HL-60 (cell line): Measurements from ENCODE around the gene TANC1.

ENCODE experiments used
- DNase-seq, 2 experiments: peaks; one replicate each; pipeline ENCODE4 v3.0.0-alpha.2; 2010 to 2020; ENCODE audit warnings: low read depth in 1 of 2, low spot score in 1 of 2
- H3K27ac ChIP-seq: fragments of 250-450 bp; sonication (Bioruptor Pico); replicated peaks from 2 replicates; pipeline ENCODE4 v1.5.1; 2020; ENCODE audit warnings: mild to moderate bottlenecking, moderate library complexity
- H3K27me3 ChIP-seq: fragments of 250-450 bp; sonication (Bioruptor Pico); 2 replicates; pipeline ENCODE4 v1.5.1; 2021; ENCODE audit warnings: mild to moderate bottlenecking, moderate library complexity; ENCODE audit not compliant: insufficient read depth, poor library complexity, severe bottlenecking
- H3K4me3 ChIP-seq: replicated peaks from 2 replicates; pipeline ENCODE4 v1.5.1; 2011; ENCODE audit warnings: mild to moderate bottlenecking, control low read depth, low read length; ENCODE audit not compliant: insufficient read depth
- CTCF ChIP-seq: IDR thresholded peaks from one replicate; pipeline ENCODE4 v1.5.1; 2011; ENCODE audit warnings: low read length, control low read depth, inconsistent platforms; ENCODE audit not compliant: insufficient read depth
- GABPA ChIP-seq: IDR thresholded peaks from 2 replicates; pipeline ENCODE4 v1.6.1; 2012; ENCODE audit warnings: low read depth
- POLR2AphosphoS5 ChIP-seq: IDR thresholded peaks from 2 replicates; pipeline ENCODE4 v1.6.1; 2012; ENCODE audit warnings: low read depth
- REST ChIP-seq: IDR thresholded peaks from 2 replicates; pipeline ENCODE4 v1.6.1; 2012; ENCODE audit warnings: low read depth; ENCODE audit not compliant: insufficient replicate concordance
- SPI1 ChIP-seq: IDR thresholded peaks from 2 replicates; pipeline ENCODE4 v1.6.1; 2012; ENCODE audit warnings: low read depth, mild to moderate bottlenecking, borderline replicate concordance

The TANC1 gene

GRCh38 chr2:159096901-159097300 is 128.5 kb downstream of the TANC1 start:
- H3K27ac ChIP-seq = no peak overlapping the region
- no peaks in the 10 kb centered on the region for H3K27me3 ChIP-seq
- DNase-seq = no peak

GRCh38 chr2:159098361-159098760 is 129.9 kb downstream of the TANC1 start:
- H3K27ac ChIP-seq = no peak overlapping the region
- TF ChIP-seq POLR2AphosphoS5 (no peak), REST (no peak), GABPA (no peak), CTCF (no peak), SPI1 (no peak)

More at GRCh38 chr2:159096901-159097300, 128.5 kb downstream of the TANC1 start:
- no peak overlapping the region for H3K4me3 ChIP-seq
- no peak for TF ChIP-seq SPI1
- no peak for TF ChIP-seq REST
- TF ChIP-seq CTCF = no peak
- no peak for TF ChIP-seq POLR2AphosphoS5
- no peak for TF ChIP-seq GABPA

GRCh38 chr2:159098921-159099411 is 130.5 kb downstream of the TANC1 start:
- Histone ChIP-seq H3K27me3 (no peaks in the 10 kb centered on the region), H3K4me3 (no peak overlapping the region), H3K27ac (no peak overlapping the region)
- no peak for DNase-seq
- TF ChIP-seq GABPA (no peak), POLR2AphosphoS5 (no peak), CTCF (no peak), REST (no peak), SPI1 (no peak)

More at GRCh38 chr2:159098361-159098760, 129.9 kb downstream of the TANC1 start:
- Histone ChIP-seq H3K27me3 (no peaks in the 10 kb centered on the region), H3K4me3 (no peak overlapping the region)
- DNase-seq = no peak
